ENCODE measurements around the gene TNS1.

GRCh38 chr2:217995731-217996231 is 7.0 kb downstream of the TNS1 start:
- no peak for TF ChIP-seq CTCF (IDR thresholded peaks at IDR 0.05; ENCODE audit: insufficient read depth, low read length)
- TF ChIP-seq POLR2AphosphoS5 (IDR thresholded peaks at IDR 0.05; ENCODE audit: low read depth), result no peak
- no peak for TF ChIP-seq GABPA (IDR thresholded peaks at IDR 0.05; ENCODE audit: low read depth)
